SK-N-SH (cell line): ENCODE measurements around the gene FRMD8. TPM values are rescaled to one million over a fixed set of nuclear protein-coding genes. Genes with fewer than 3 reads are reported as not detected.

Source experiments
- CTCF ChIA-PET: fragments of 300-600, 350-600 bp; formaldehyde crosslinking; extraction: SDS; loops from one replicate; lab custom pipeline; 2021; lab: Yijun Ruan, JAX
- POLR2A ChIA-PET: fragments of 350-600 bp; sonication (Branson Sonifier 250); formaldehyde crosslinking; extraction: SDS; loops from one replicate; lab custom pipeline; 2020; ENCODE audit warnings: antibody characterized with exemption, inconsistent platforms; lab: Yijun Ruan, JAX
- DNase-seq: peaks from one replicate; pipeline ENCODE4 v3.0.0; 2012
- H2AFZ ChIP-seq: fragments of 200-600 bp; sonication (generic); 2 replicates; pipeline ENCODE4 v1.8.1; 2016; ENCODE audit warnings: antibody characterized with exemption, mild to moderate bottlenecking, low read depth
- H3F3A ChIP-seq: fragments of 200-600 bp; sonication (generic); replicated peaks from 2 replicates; pipeline ENCODE3; 2016; ENCODE audit warnings: antibody characterized with exemption, mild to moderate bottlenecking; ENCODE audit not compliant: insufficient read depth
- H3K27ac ChIP-seq, 2 experiments: fragments of 200-500 bp in 1 of 2; fragments of 200-600 bp in 1 of 2; sonication (Bioruptor generic) in 1 of 2; sonication (generic), shearing (Covaris generic) in 1 of 2; 2 replicates each; pipeline versions ENCODE4 v1.5.1 to v1.6.1; 2014 to 2016; ENCODE audit warnings: low read depth in 2 of 2, inconsistent platforms in 1 of 2, low read length in 1 of 2, mild to moderate bottlenecking in 1 of 2, mixed read lengths in 1 of 2
- H3K27me3 ChIP-seq: fragments of 200-600 bp; sonication (generic), shearing (Covaris generic); 2 replicates; pipeline ENCODE4 v1.6.1; 2016; ENCODE audit warnings: mixed run types; ENCODE audit not compliant: insufficient read depth
- H3K36me3 ChIP-seq, 2 experiments: fragments of 200-500 bp in 1 of 2; fragments of 200-600 bp in 1 of 2; sonication (Bioruptor generic) in 1 of 2; sonication (generic) in 1 of 2; replicated peaks in 1 of 2; 2 replicates each; pipeline versions ENCODE3 to v1.5.1; 2014 to 2016; ENCODE audit warnings: low read length in 1 of 2, mild to moderate bottlenecking in 1 of 2; ENCODE audit not compliant: insufficient read depth in 2 of 2, control insufficient read depth in 1 of 2
- H3K4me1 ChIP-seq, 2 experiments: fragments of 200-500 bp in 1 of 2; fragments of 200-600 bp in 1 of 2; sonication (Bioruptor generic) in 1 of 2; sonication (generic), shearing (Covaris generic) in 1 of 2; 2 replicates each; pipeline versions ENCODE4 v1.5.1 to v1.6.1; 2014 to 2016; ENCODE audit warnings: low read depth in 1 of 2, low read length in 1 of 2, mixed run types in 1 of 2; ENCODE audit not compliant: insufficient read depth in 2 of 2, control insufficient read depth in 1 of 2
- H3K4me2 ChIP-seq: fragments of 200-600 bp; sonication (generic), shearing (Covaris generic); 2 replicates; pipeline ENCODE4 v1.6.1; 2017; ENCODE audit warnings: mixed run types
- H3K4me3 ChIP-seq, 2 experiments: fragments of 200-500 bp in 1 of 2; fragments of 200-600 bp in 1 of 2; sonication (Bioruptor generic) in 1 of 2; sonication (generic), shearing (Covaris generic) in 1 of 2; 2 replicates each; pipeline versions ENCODE4 v1.5.1 to v1.8.1; 2014 to 2016; ENCODE audit warnings: low read depth in 2 of 2, inconsistent platforms in 1 of 2, low read length in 1 of 2, mild to moderate bottlenecking in 1 of 2, mixed read lengths in 1 of 2, moderate library complexity in 1 of 2
- H3K79me2 ChIP-seq: fragments of 200-600 bp; sonication (generic); 2 replicates; pipeline ENCODE4 v1.8.1; 2017; ENCODE audit warnings: mild to moderate bottlenecking; ENCODE audit not compliant: insufficient read depth
- H3K9ac ChIP-seq: fragments of 200-600 bp; sonication (generic); 2 replicates; pipeline ENCODE4 v1.6.1; 2017; ENCODE audit warnings: mixed run types
- H3K9me2 ChIP-seq: fragments of 200-600 bp; sonication (generic); 2 replicates; pipeline ENCODE4 v1.6.1; 2017; ENCODE audit warnings: mixed run types
- H3K9me3 ChIP-seq: fragments of 200-600 bp; sonication (generic); 2 replicates; pipeline ENCODE4 v1.6.1; 2017; ENCODE audit warnings: mixed run types, mild to moderate bottlenecking, moderate library complexity
- H4K20me1 ChIP-seq: fragments of 200-600 bp; sonication (generic); 2 replicates; pipeline ENCODE4 v1.6.1; 2017; ENCODE audit warnings: mild to moderate bottlenecking, mixed run types; ENCODE audit not compliant: insufficient read depth
- CHD2 ChIP-seq: fragments of 150-350 bp; IDR thresholded peaks from 2 replicates; pipeline ENCODE4 v1.6.1; 2018; ENCODE audit warnings: low read length; ENCODE audit not compliant: partially characterized antibody
- EP300 ChIP-seq, 2 experiments: IDR thresholded peaks; 2 replicates each; pipeline versions ENCODE4 v1.4.0 to v1.6.1; 2012; ENCODE audit warnings: borderline replicate concordance in 1 of 2, low read depth in 1 of 2, low read length in 1 of 2
- EZH2phosphoT487 ChIP-seq: fragments of 200-600 bp; sonication (generic); IDR thresholded peaks from 2 replicates; pipeline ENCODE4 v1.6.1; 2017; ENCODE audit warnings: low read depth, mixed run types, mild to moderate bottlenecking, antibody characterized with exemption, moderate library complexity, borderline replicate concordance
- FOSL2 ChIP-seq: IDR thresholded peaks from 2 replicates; pipeline ENCODE4 v1.4.0; 2012; ENCODE audit warnings: low read depth, mild to moderate bottlenecking, moderate library complexity, borderline replicate concordance
- FOXJ3 ChIP-seq: sonication (generic); formaldehyde crosslinking; IDR thresholded peaks from 2 replicates; pipeline ENCODE4 v1.5.1; 2020; ENCODE audit warnings: mild to moderate bottlenecking, missing genetic modification reagents
- FOXM1 ChIP-seq: IDR thresholded peaks from 2 replicates; pipeline ENCODE4 v1.4.0; 2012; ENCODE audit warnings: low read depth, mild to moderate bottlenecking
- GABPA ChIP-seq: IDR thresholded peaks from 2 replicates; pipeline ENCODE4 v1.4.0; 2012; ENCODE audit warnings: low read depth, mild to moderate bottlenecking
- IRF3 ChIP-seq: fragments of 150-350 bp; IDR thresholded peaks from 2 replicates; pipeline ENCODE4 v1.6.1; 2016; ENCODE audit warnings: mild to moderate bottlenecking, low read depth, low read length
- JUND ChIP-seq: IDR thresholded peaks from 2 replicates; pipeline ENCODE4 v1.4.0; 2012
- MXI1 ChIP-seq: IDR thresholded peaks from 2 replicates; pipeline ENCODE4 v1.6.1; 2012; ENCODE audit warnings: mild to moderate bottlenecking, low read depth, low read length, improper control_type of control experiment
- NFIC ChIP-seq: IDR thresholded peaks from 2 replicates; pipeline ENCODE4 v1.4.0; 2012; ENCODE audit warnings: borderline replicate concordance
- NRF1 ChIP-seq: IDR thresholded peaks from 2 replicates; pipeline ENCODE4 v1.6.1; 2012; ENCODE audit warnings: low read depth, mild to moderate bottlenecking, low read length
- PBX3 ChIP-seq: IDR thresholded peaks from 2 replicates; pipeline ENCODE4; 2012
- POLR2AphosphoS5 ChIP-seq: IDR thresholded peaks from 2 replicates; pipeline ENCODE4 v1.6.1; 2012; ENCODE audit warnings: low read depth, low read length
- RAD21 ChIP-seq: IDR thresholded peaks from 2 replicates; pipeline ENCODE4 v1.6.1; 2012; ENCODE audit warnings: mild to moderate bottlenecking, low read length
- REST ChIP-seq: IDR thresholded peaks from 2 replicates; pipeline ENCODE4 v1.6.1; 2012; ENCODE audit warnings: mild to moderate bottlenecking, low read depth, low read length, moderate library complexity
- RFX5 ChIP-seq: IDR thresholded peaks from 2 replicates; pipeline ENCODE4 v1.6.1; 2012; ENCODE audit warnings: mild to moderate bottlenecking, improper control_type of control experiment, low read length
- TAF1 ChIP-seq: IDR thresholded peaks from 2 replicates; pipeline ENCODE4 v1.6.1; 2012; ENCODE audit warnings: low read depth, mild to moderate bottlenecking, low read length, moderate library complexity, borderline replicate concordance
- TEAD4 ChIP-seq: IDR thresholded peaks from 2 replicates; pipeline ENCODE4 v1.4.0; 2012; ENCODE audit warnings: mild to moderate bottlenecking, borderline replicate concordance; ENCODE audit not compliant: insufficient read depth
- WGBS: methylation state at CpG from one replicate; pipeline ENCODE4 v1.1.6; 2017; ENCODE audit warnings: low lambda C conversion rate; 5-methylcytosine and 5-hydroxymethylcytosine counted together
- polyA plus RNA-seq, 3 experiments: library from polyadenylated mRNA; depleted of rRNA; stranded (reverse); fragments of >200 nt; gene quantifications; 2 replicates each; pipeline ENCODE4 v1.2.3, GENCODE V29; 2012
- TF ChIP-seq, protein P1 (sequence below): fragments of 150-350 bp; IDR thresholded peaks from 2 replicates; pipeline ENCODE4 v1.6.1; 2017; ENCODE audit warnings: antibody characterized with exemption, low read length, low read depth, borderline replicate concordance
- TF ChIP-seq, protein P2 (sequence below): IDR thresholded peaks from 2 replicates; pipeline ENCODE4 v1.4.0; 2012; ENCODE audit warnings: low read depth
- TF ChIP-seq, protein P3 (sequence below): fragments of 200-600 bp; sonication (generic); IDR thresholded peaks from 2 replicates; pipeline ENCODE4 v1.6.1; 2017; ENCODE audit warnings: antibody characterized with exemption, mild to moderate bottlenecking, moderate library complexity

Gene FRMD8
- polyA plus RNA-seq, 1 of the 3 experiments (the other 2 are of a cell fraction), result 19.0 TPM

GRCh38 chr11:65422633-65423515 is 36.4 kb downstream of the FRMD8 start, which contains the start of gene NEAT1:
Gene NEAT1 (plus strand): TSS chr11:65422798.
- Histone ChIP-seq H3K4me1 (peaks cover 31 to 52% of the 10 kb centered on the region in 2 experiments), H3K36me3 (peaks cover 39 to 49% of the 10 kb centered on the region in 2 experiments), H3K27ac (peak within 1 kb of the TSS; percentile 100), H3K27me3 (no peaks in the 10 kb centered on the region), H3K79me2 (peaks cover 96% of the 10 kb centered on the region), H3K4me2 (peak within 1 kb of the TSS; percentile 94), H3K4me3 (peak within 1 kb of the TSS; percentile 77 to 83), H3K9ac (peak within 1 kb of the TSS; percentile 98), H4K20me1 (peaks cover 52% of the 10 kb centered on the region), H3K9me2 (no peaks in the 10 kb centered on the region), H3F3A (peaks cover 77% of the 10 kb centered on the region), H2AFZ (no peak within 1 kb of the TSS), H3K9me3 (no peaks in the 10 kb centered on the region)
- peak; percentile 85 for DNase-seq
- ChIA-PET CTCF (interaction anchor here (0.9 to 13.0 kb wide), 8 partner anchors 14 to 86 kb away, joined by 3 to 223 read pairs (median 4); partner anchors contain the start of gene MALAT1), POLR2A (interaction anchor here (0.6 to 17.2 kb wide), 25 partner anchors 8 to 184 kb away, joined by 3 to 1027 read pairs (median 6); partner anchors contain the start of genes FRMD8, MALAT1, SCYL1 and SLC25A45)
- WGBS, result under 1% methylated on average over 37 of the region's 40 CpGs
- TF ChIP-seq EP300 (IDR thresholded peaks at IDR 0.05; ENCODE audit: borderline replicate concordance in 1 of 2, low read depth in 1 of 2, low read length in 1 of 2), result peak in 1 of 2 experiments; percentile 35; a peak in 1 of 4 replicates
- peak; percentile 100 for TF ChIP-seq POLR2AphosphoS5
- peak; percentile 85; the same call in 1 of the 2 replicates for TF ChIP-seq REST
- peak; percentile 49; the same call in 1 of the 2 replicates for TF ChIP-seq FOSL2
- TF ChIP-seq TEAD4, result 0 out of 2 replicates have a peak, but pooled peaks have one; percentile 9
- TF ChIP-seq FOXJ3 (CRISPR knock-in tag), result no peak
- no peak for TF ChIP-seq NRF1
- TF ChIP-seq RFX5, result no peak
- peak; percentile 45 for TF ChIP-seq NFIC
- TF ChIP-seq, protein P1, sequence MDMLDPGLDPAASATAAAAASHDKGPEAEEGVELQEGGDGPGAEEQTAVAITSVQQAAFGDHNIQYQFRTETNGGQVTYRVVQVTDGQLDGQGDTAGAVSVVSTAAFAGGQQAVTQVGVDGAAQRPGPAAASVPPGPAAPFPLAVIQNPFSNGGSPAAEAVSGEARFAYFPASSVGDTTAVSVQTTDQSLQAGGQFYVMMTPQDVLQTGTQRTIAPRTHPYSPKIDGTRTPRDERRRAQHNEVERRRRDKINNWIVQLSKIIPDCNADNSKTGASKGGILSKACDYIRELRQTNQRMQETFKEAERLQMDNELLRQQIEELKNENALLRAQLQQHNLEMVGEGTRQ, result peak; percentile 16; the same call in 1 of the 2 replicates
- TF ChIP-seq MXI1, result no peak; the same call in none of the 2 replicates
- TF ChIP-seq TAF1, result peak; percentile 100
- no peak for TF ChIP-seq RAD21
- TF ChIP-seq, protein P2, sequence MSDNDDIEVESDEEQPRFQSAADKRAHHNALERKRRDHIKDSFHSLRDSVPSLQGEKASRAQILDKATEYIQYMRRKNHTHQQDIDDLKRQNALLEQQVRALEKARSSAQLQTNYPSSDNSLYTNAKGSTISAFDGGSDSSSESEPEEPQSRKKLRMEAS, result 0 out of 2 replicates have a peak, but pooled peaks have one; percentile 28
- no peak for TF ChIP-seq FOXM1
- TF ChIP-seq JUND, result peak; percentile 51; the same call in 1 of the 2 replicates
- no peak for TF ChIP-seq IRF3
- TF ChIP-seq CHD2, result peak; percentile 94
- TF ChIP-seq PBX3, result peak; percentile 84
- TF ChIP-seq, protein P3, sequence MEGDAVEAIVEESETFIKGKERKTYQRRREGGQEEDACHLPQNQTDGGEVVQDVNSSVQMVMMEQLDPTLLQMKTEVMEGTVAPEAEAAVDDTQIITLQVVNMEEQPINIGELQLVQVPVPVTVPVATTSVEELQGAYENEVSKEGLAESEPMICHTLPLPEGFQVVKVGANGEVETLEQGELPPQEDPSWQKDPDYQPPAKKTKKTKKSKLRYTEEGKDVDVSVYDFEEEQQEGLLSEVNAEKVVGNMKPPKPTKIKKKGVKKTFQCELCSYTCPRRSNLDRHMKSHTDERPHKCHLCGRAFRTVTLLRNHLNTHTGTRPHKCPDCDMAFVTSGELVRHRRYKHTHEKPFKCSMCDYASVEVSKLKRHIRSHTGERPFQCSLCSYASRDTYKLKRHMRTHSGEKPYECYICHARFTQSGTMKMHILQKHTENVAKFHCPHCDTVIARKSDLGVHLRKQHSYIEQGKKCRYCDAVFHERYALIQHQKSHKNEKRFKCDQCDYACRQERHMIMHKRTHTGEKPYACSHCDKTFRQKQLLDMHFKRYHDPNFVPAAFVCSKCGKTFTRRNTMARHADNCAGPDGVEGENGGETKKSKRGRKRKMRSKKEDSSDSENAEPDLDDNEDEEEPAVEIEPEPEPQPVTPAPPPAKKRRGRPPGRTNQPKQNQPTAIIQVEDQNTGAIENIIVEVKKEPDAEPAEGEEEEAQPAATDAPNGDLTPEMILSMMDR, result no peak
- TF ChIP-seq GABPA, result no peak
- no peak for TF ChIP-seq EZH2phosphoT487
